H9 (cell line): ENCODE results near the gene WNT2. TPM values are rescaled to one million over a fixed set of nuclear protein-coding genes. Genes with fewer than 3 reads are reported as not detected.

ENCODE experiments used
- DNase-seq: peaks from one replicate; pipeline ENCODE4 v3.0.0-alpha.2; 2017
- H2AFZ ChIP-seq: one replicate; pipeline ENCODE4 v1.6.1; 2013; ENCODE audit warnings: mild to moderate bottlenecking, low read length, control low read depth, moderate library complexity
- H2AK5ac ChIP-seq: 2 replicates; pipeline ENCODE4 v1.6.1; 2013; ENCODE audit warnings: low read length, control low read depth, mixed read lengths; ENCODE audit not compliant: insufficient read length
- H2BK120ac ChIP-seq: one replicate; pipeline ENCODE4 v1.6.1; 2013; ENCODE audit warnings: low read depth, mild to moderate bottlenecking, low read length, control low read depth, inconsistent platforms; ENCODE audit not compliant: poor library complexity, severe bottlenecking
- H2BK12ac ChIP-seq: 2 replicates; pipeline ENCODE4 v1.6.1; 2013; ENCODE audit warnings: low read length, control low read depth, mixed read lengths, low read depth; ENCODE audit not compliant: insufficient read length
- H2BK15ac ChIP-seq: 2 replicates; pipeline ENCODE4 v1.6.1; 2013; ENCODE audit warnings: low read depth, low read length, control low read depth
- H2BK20ac ChIP-seq: one replicate; pipeline ENCODE4 v1.6.1; 2013; ENCODE audit warnings: low read depth, mild to moderate bottlenecking, low read length, control low read depth, inconsistent platforms; ENCODE audit not compliant: poor library complexity, severe bottlenecking
- H2BK5ac ChIP-seq: 2 replicates; pipeline ENCODE4 v1.6.1; 2013; ENCODE audit warnings: low read length, control low read depth, mixed read lengths; ENCODE audit not compliant: insufficient read length
- H3K14ac ChIP-seq: 2 replicates; pipeline ENCODE4 v1.6.1; 2013; ENCODE audit warnings: low read length, control low read depth; ENCODE audit not compliant: insufficient read depth
- H3K18ac ChIP-seq: 2 replicates; pipeline ENCODE4 v1.6.1; 2013; ENCODE audit warnings: low read depth, mild to moderate bottlenecking, mixed read lengths, low read length, control low read depth; ENCODE audit not compliant: insufficient read length
- H3K23ac ChIP-seq: 2 replicates; pipeline ENCODE4 v1.6.1; 2013; ENCODE audit warnings: low read length, control low read depth, mixed read lengths, low read depth; ENCODE audit not compliant: insufficient read length
- H3K23me2 ChIP-seq: 2 replicates; pipeline ENCODE4 v1.6.1; 2013; ENCODE audit warnings: low read depth, mild to moderate bottlenecking, mixed read lengths, low read length, control low read depth; ENCODE audit not compliant: insufficient read length, poor library complexity, severe bottlenecking
- H3K27ac ChIP-seq: 2 replicates; pipeline ENCODE4 v1.5.1; 2013; ENCODE audit warnings: low read length, control low read depth, mixed read lengths, low read depth; ENCODE audit not compliant: insufficient read length
- H3K27me3 ChIP-seq: 2 replicates; pipeline ENCODE4 v1.6.1; 2013; ENCODE audit warnings: low read length, control low read depth, inconsistent platforms; ENCODE audit not compliant: insufficient read depth
- H3K4ac ChIP-seq: 2 replicates; pipeline ENCODE4 v1.6.1; 2013; ENCODE audit warnings: low read depth, mild to moderate bottlenecking, control low read depth, inconsistent platforms, low read length, moderate library complexity
- H3K4me1 ChIP-seq: 2 replicates; pipeline ENCODE4 v1.6.1; 2013; ENCODE audit warnings: low read length, control low read depth, inconsistent platforms; ENCODE audit not compliant: insufficient read depth
- H3K4me2 ChIP-seq: 2 replicates; pipeline ENCODE4 v1.6.1; 2013; ENCODE audit warnings: low read length, control low read depth, mixed read lengths; ENCODE audit not compliant: insufficient read length, insufficient read depth
- H3K56ac ChIP-seq: 2 replicates; pipeline ENCODE4 v1.6.1; 2013; ENCODE audit warnings: low read depth, mild to moderate bottlenecking, mixed read lengths, low read length, control low read depth; ENCODE audit not compliant: insufficient read length
- H3K79me1 ChIP-seq: 2 replicates; pipeline ENCODE4 v1.6.1; 2013; ENCODE audit warnings: low read depth, mild to moderate bottlenecking, moderate library complexity, low read length, control low read depth, inconsistent platforms; ENCODE audit not compliant: insufficient read depth, poor library complexity, severe bottlenecking
- H3K79me2 ChIP-seq: 2 replicates; pipeline ENCODE4 v1.6.1; 2013; ENCODE audit warnings: low read length, control low read depth, inconsistent platforms; ENCODE audit not compliant: insufficient read depth
- H3K9ac ChIP-seq: 2 replicates; pipeline ENCODE4 v1.6.1; 2013; ENCODE audit warnings: low read length, control low read depth, mixed read lengths; ENCODE audit not compliant: insufficient read length; ENCODE audit errors: extremely low read depth
- H3K9me3 ChIP-seq: one replicate; pipeline ENCODE4 v1.6.1; 2013; ENCODE audit warnings: low read depth, low read length, inconsistent platforms; ENCODE audit not compliant: control insufficient read depth
- H3T11ph ChIP-seq: one replicate; pipeline ENCODE4 v1.6.1; 2013; ENCODE audit warnings: mild to moderate bottlenecking, low read length, control low read depth, inconsistent platforms
- H4K20me1 ChIP-seq: one replicate; pipeline ENCODE4 v1.6.1; 2013; ENCODE audit not compliant: control insufficient read depth, insufficient read length, insufficient read depth
- H4K5ac ChIP-seq: 2 replicates; pipeline ENCODE4 v1.6.1; 2013; ENCODE audit warnings: low read depth, mild to moderate bottlenecking, mixed read lengths, low read length, control low read depth; ENCODE audit not compliant: insufficient read length
- H4K8ac ChIP-seq: replicated peaks from 2 replicates; pipeline ENCODE4 v1.6.1; 2013; ENCODE audit warnings: low read length, control low read depth, mixed read lengths, low read depth; ENCODE audit not compliant: insufficient read length
- H4K91ac ChIP-seq: 2 replicates; pipeline ENCODE4 v1.6.1; 2013; ENCODE audit warnings: low read depth, mild to moderate bottlenecking, moderate library complexity, mixed read lengths, low read length, control low read depth; ENCODE audit not compliant: insufficient read length
- H3K27ac Mint-ChIP-seq, 3 experiments: 2 replicates in 2 of 3; 3 replicates in 1 of 3; pipeline ENCODE4 v1.8.0; 2020 to 2021; ENCODE audit warnings: mixed read lengths in 3 of 3, mild to moderate bottlenecking in 1 of 3, moderate library complexity in 1 of 3
- H3K27me3 Mint-ChIP-seq: 2 replicates; pipeline ENCODE4 v1.8.0; 2021; ENCODE audit warnings: low read depth, mild to moderate bottlenecking, moderate library complexity, mixed read lengths
- H3K36me3 Mint-ChIP-seq, 3 experiments: 2 replicates in 2 of 3; 3 replicates in 1 of 3; pipeline ENCODE4 v1.8.0; 2020 to 2021; ENCODE audit warnings: low read depth in 3 of 3, mixed read lengths in 3 of 3; ENCODE audit not compliant: insufficient read depth in 1 of 3
- H3K4me1 Mint-ChIP-seq, 2 experiments: 2 replicates each; pipeline ENCODE4 v1.8.0; 2020; ENCODE audit warnings: mixed read lengths in 2 of 2
- H3K4me3 Mint-ChIP-seq, 2 experiments: 2 replicates in 1 of 2; 3 replicates in 1 of 2; pipeline ENCODE4 v1.8.0; 2020 to 2021; ENCODE audit warnings: mild to moderate bottlenecking in 2 of 2, mixed read lengths in 2 of 2, moderate library complexity in 1 of 2
- H3K9me3 Mint-ChIP-seq, 2 experiments: 2 replicates in 1 of 2; 3 replicates in 1 of 2; pipeline ENCODE4 v1.8.0; 2020; ENCODE audit warnings: mild to moderate bottlenecking in 2 of 2, mixed read lengths in 2 of 2, moderate library complexity in 1 of 2
- WGBS: extraction: QIAGEN DNeasy Blood & Tissue Kit; methylation state at CpG from one replicate; pipeline ENCODE4 v1.1.7; 2013; ENCODE audit warnings: missing lambda C conversion rate, low lambda C conversion rate, mixed read lengths; ENCODE audit not compliant: insufficient read length; ENCODE audit errors: extremely low coverage; 5-methylcytosine and 5-hydroxymethylcytosine counted together
- total RNA-seq: library from RNA; stranded (reverse); gene quantifications from 2 replicates; pipeline ENCODE4 v1.2.1, GENCODE V29; 2021
- TF ChIP-seq, protein P1 (sequence below): fragments of 200-600 bp; sonication (generic); conservative IDR thresholded peaks from 3 replicates; pipeline ENCODE4 v1.8.0; 2021; ENCODE audit warnings: antibody characterized with exemption, mild to moderate bottlenecking

Gene WNT2
- total RNA-seq, 1 experiment from 2014 or later = not detected

DNA sequence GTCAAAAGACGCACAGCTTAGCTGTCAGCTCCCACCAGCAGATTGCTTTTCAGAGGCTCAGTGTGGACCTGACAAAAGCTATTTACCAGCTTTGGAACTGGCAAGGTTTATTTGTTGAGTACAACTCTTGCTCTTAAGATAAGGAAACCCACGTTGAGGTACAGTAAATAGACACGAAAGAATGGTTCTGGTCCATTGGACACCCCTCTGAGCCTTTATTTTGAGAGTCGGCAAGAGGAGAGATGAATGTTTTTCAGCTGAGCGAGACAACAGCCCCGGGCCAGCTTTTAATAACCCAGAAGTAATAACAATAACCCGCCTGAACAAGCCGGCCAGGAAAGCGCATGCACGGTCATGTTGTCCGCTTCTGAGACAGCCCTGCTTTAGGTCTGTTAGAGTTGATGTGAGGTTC is 49.0 kb downstream of the WNT2 start:
- H2BK120ac ChIP-seq = no peak overlapping the region
- no peak overlapping the region for H3K27ac ChIP-seq
- no peaks in the 10 kb centered on the region for H3K79me2 ChIP-seq
- H3K56ac ChIP-seq = no peak overlapping the region
- WGBS = no CpG with 5 or more reads among the region's 11 CpGs
- DNase-seq = no peak
- H3K27me3 ChIP-seq = no peaks in the 10 kb centered on the region
- H4K91ac ChIP-seq = no peak overlapping the region
- no peak overlapping the region for H3K4me2 ChIP-seq
- TF ChIP-seq, protein P1, sequence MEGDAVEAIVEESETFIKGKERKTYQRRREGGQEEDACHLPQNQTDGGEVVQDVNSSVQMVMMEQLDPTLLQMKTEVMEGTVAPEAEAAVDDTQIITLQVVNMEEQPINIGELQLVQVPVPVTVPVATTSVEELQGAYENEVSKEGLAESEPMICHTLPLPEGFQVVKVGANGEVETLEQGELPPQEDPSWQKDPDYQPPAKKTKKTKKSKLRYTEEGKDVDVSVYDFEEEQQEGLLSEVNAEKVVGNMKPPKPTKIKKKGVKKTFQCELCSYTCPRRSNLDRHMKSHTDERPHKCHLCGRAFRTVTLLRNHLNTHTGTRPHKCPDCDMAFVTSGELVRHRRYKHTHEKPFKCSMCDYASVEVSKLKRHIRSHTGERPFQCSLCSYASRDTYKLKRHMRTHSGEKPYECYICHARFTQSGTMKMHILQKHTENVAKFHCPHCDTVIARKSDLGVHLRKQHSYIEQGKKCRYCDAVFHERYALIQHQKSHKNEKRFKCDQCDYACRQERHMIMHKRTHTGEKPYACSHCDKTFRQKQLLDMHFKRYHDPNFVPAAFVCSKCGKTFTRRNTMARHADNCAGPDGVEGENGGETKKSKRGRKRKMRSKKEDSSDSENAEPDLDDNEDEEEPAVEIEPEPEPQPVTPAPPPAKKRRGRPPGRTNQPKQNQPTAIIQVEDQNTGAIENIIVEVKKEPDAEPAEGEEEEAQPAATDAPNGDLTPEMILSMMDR = no peak
- H2BK20ac ChIP-seq = no peak overlapping the region
- H4K8ac ChIP-seq = no peak overlapping the region
- no peak overlapping the region for H2AK5ac ChIP-seq
- no peak overlapping the region for H3K9ac ChIP-seq
- H3K4ac ChIP-seq = no peak overlapping the region
- H3K4me1 Mint-ChIP-seq = 0 out of 4 replicates have a peak, but pooled peaks cover 0 to 5% of the 10 kb centered on the region in 2 experiments
- H3K14ac ChIP-seq = no peak overlapping the region
- H3K27me3 Mint-ChIP-seq = no peaks in the 10 kb centered on the region
- H3K4me3 Mint-ChIP-seq = no peak overlapping the region
- H3K23ac ChIP-seq = no peak overlapping the region
- H3K9me3 ChIP-seq = no peaks in the 10 kb centered on the region
- H3K18ac ChIP-seq = no peak overlapping the region
- H3T11ph ChIP-seq = no peak overlapping the region
- H3K4me1 ChIP-seq = no peaks in the 10 kb centered on the region
- H3K9me3 Mint-ChIP-seq = no peaks in the 10 kb centered on the region
- H2BK15ac ChIP-seq = no peak overlapping the region
- H3K23me2 ChIP-seq = no peaks in the 10 kb centered on the region
- H2BK5ac ChIP-seq = no peak overlapping the region
- H3K36me3 Mint-ChIP-seq = no peaks in the 10 kb centered on the region
- H4K20me1 ChIP-seq = no peaks in the 10 kb centered on the region
- no peak overlapping the region for H2AFZ ChIP-seq
- no peak overlapping the region for H3K27ac Mint-ChIP-seq
- H2BK12ac ChIP-seq = no peak overlapping the region
- H3K79me1 ChIP-seq = no peaks in the 10 kb centered on the region
- no peak overlapping the region for H4K5ac ChIP-seq
